GM18873 (cell line): Measurements from ENCODE around the gene STIMATE.

Source experiments
- ATAC-seq: cut with Tn5 transposase; IDR thresholded peaks from one replicate; pipeline ENCODE4 v1.9.1; 2021; ENCODE audit warnings: mild to moderate bottlenecking, moderate library complexity, moderate number of reproducible peaks; ENCODE audit not compliant: unreplicated experiment, low FRiP score

STIMATE gene

DNA sequence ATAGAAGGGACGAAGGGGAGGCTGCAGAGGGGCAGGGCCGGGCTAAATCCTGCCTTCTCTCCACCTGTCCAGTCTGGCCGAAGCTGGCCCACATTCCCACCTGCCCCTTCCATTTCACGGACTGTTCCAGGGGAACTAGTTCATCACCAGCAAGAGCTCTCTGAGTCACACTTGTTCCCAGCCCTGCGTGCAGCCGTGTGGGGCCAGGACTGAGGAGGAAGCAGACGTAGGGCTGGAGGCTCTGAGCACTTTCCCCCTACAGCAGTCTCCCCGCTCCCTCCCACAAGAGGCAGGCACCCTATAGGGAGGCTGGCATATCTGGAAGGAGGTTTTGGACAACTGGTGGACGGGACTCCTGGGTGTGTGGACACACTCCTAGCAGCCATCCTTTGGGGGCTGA is 69.9 kb downstream of the STIMATE start:
- no peak for ATAC-seq

- no peak for ATAC-seq
Observed at GRCh38 chr3:52824037-52824436, 73.3 kb downstream of the STIMATE start.

GRCh38 chr3:52822363-52822762 is 75.0 kb downstream of the STIMATE start:
- ATAC-seq = no peak

DNA sequence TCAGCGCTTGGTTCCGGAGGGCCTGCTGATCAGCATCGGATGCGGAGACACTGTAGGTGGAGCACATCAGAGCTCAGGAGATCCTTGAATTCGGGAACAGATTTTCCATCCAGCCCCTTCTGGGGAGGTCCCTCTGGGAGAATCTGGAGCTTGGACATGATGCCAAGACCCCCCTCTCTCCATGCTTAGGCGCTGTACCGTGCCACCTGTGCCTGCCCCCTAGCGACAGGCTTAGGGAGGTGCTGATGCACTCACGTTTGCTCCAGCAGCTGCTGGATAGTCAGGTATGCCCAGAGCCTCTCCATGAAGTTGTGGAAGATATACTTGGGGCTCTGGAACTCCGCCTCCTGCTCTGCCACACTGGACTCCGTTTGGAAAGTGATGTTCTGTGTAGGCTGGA is 76.6 kb downstream of the STIMATE start:
- no peak for ATAC-seq

DNA sequence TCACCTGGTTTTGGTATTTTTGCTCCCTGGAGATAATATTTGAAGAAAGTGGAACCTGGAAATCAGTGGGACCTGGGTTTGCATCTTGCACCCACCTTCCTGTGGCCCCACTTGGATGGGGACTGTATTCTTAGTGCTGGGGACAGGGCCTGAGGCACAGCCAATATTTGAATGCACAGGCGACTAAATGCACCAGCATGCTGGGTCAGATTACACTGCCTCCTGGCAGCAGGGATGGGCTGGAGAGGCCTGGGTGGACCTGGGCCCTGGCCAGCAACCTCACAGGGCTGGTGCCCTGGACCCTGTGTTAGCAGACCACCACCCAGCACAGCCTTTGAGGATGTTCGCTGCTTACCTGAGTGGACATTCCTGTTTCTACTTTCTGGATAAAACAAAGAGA is 77.4 kb downstream of the STIMATE start:
- ATAC-seq = no peak

DNA sequence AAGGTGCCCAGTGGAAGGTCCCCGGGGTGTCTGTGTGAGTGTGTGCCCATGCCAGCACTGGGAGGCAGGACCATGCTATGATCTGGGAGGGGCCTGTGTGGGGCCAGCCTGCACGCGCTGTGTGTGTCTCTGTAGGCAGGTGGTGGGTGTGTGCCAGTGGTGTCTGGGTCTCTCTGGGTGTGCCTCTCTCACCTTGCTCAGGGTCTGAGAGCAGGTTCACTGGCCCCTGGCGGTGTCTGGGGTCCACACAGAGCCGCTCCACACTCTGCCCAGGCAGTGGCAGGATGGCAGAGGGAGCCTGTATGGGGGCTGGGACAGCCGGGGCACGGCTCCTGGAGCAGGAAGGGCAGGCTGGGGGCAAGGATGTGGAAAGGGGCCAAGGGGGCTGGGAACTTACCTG is 79.5 kb downstream of the STIMATE start:
- no peak for ATAC-seq

DNA sequence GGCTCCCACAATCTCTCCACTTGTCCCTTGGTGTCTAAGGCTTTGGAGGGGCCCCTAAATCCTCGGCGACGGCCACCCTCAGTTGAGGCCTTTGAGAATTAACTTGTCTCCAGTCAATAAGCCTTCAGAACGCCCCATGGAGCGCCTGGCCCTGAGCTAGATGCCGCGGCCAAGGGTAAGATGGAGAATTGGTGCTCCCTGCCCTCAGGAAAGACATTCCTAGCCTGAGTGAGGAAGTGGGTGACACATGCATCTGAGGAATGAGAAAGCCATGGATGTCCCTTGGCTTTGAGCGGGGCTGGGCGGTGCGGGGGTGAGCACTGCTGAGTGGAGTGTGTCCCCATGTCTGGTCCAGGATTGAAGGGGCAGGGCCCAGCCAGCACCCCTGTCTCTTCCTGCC is 80.1 kb downstream of the STIMATE start:
- ATAC-seq = no peak

DNA sequence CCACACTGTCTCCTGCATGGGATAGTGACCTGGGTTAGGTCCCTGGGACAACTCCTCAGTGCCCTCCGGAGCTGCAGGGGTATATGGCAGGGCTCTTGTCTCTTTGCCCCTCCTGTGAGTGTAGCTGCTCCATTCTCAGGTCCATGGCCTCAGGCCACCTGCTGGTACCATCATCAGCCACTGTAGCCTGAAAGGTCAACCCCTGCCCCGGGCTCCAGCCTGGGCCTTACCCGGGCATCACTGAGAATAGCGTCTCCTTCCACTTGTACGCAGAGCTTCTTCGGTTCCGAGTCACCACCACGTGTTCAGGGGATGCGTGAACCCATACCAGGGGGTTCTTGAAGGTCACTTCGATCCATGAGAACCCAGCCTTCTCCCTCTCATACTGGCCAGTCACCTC is 80.7 kb downstream of the STIMATE start:
- ATAC-seq = no peak

- ATAC-seq = no peak
Observed at GRCh38 chr3:52816199-52816598, 81.1 kb downstream of the STIMATE start.

DNA sequence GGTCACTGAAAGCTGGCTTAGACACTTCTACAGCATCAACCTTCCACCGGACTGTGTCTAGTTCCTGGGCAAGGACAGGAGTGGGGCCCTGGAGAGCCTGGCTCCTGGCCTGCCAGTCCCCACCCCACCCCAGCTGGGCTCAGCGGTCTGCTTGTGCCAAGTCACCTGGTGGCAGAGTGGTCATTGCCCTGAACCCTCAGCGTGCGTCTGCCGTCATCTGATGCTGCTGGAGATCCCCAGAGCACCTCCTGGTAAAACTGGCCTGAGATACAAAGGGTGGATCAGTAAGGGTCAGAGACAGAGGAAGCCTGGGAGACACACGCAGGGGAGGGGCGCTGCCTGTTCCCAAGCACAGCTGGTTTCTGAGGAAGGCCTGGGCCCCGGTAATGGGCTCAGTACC is 83.5 kb downstream of the STIMATE start:
- ATAC-seq = no peak

DNA sequence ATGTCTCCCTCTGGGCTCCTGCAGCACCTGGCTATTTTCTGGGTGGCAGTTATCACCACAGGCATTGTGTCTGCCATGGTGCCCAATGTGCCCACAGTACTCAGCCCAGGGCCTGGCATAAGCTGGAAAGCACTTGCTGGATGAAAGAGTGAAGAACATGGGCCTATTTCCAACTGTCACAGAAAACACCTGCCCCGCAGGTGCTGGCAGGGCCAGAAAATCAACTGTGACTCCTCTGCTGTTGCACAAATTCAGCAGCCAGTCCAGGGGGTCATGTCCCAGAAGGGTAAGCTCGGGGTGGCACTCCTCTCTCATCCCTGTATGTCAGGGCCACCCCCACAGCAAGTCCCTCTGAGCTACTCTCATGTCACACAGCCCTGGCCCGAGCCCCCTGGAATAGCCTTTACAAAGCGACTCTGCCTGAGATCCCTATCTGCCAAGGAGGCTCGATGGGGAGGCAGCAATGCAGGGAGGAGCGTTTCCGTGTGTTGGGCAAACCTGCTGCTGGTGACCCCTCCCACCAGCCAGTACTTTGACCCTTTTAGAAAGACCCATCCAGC is 85.8 kb downstream of the STIMATE start:
- ATAC-seq = no peak

- no peak for ATAC-seq
Observed at GRCh38 chr3:52810923-52811322, 86.4 kb downstream of the STIMATE start.

DNA sequence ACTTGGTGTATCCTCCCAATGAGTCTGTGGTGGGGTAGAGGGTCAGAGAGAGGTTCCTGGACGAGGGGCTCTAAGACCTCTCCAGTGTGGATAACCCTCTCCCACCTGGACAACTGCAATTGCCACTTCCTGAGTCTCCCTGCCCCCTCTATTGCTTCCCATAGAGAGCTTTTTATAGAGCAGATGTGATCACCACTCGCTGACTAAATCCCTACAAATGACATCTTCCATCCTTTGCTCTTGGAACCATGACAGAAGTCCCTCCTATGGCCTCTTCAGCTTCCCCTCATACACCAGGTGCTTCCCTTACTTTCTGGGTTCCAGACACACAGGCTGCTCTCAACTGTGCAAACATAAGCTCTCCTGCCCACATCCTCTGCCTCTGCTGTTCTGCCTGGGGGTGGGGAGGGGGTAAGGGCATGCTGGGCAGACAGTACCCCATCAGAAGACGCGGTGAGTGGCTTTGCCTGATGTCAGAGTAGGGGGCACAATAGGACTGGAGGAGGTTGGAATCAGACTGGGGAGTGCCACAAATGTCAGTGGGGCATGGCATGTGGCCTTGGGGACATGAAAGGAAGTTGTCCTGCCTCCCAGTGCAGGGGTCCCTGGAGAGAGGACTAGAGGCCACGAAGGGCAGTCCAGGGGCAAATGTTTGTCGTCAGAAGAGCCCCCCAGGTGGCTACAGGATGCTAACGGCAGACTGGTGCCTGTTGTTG is 87.5 kb downstream of the STIMATE start:
- ATAC-seq = no peak

DNA sequence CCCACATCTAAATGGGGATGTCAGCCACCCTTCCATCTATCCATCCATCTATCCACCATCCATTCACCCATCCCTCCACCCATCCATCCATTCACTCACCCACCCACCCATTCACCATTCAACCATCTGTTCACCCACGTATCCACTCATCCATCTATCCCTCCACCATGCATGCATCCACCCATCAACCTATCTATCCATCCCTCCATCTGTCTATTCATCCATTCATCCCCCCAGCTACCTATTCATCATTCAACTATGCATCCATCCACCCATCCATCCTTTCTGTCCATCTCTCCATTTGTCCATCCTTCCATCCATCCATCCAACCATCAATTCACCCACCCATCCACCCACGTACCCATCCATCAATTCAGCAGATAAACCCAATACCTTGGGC is 88.2 kb downstream of the STIMATE start:
- no peak for ATAC-seq

- ATAC-seq = no peak
Observed at GRCh38 chr3:52805270-52806039, 91.9 kb downstream of the STIMATE start.

DNA sequence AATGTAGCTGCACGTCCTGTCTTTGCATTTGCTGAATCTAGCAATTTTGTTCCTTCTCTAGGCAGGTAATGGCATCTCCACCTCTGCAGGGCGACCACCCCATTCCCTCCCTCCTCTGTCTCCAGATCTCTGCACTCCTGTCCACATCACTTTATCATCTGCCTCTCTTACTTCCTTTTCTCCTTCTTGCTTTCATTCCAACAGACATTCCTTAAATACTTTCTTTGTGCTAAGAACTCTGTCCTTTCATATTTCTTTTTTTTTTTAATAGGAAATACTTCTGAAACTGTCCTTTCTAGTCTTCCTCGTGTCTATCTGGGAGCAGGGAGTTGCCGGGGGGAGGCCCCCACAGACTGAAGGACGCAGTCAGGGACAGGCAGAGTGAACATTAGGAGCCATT is 95.5 kb downstream of the STIMATE start:
- no peak for ATAC-seq

DNA sequence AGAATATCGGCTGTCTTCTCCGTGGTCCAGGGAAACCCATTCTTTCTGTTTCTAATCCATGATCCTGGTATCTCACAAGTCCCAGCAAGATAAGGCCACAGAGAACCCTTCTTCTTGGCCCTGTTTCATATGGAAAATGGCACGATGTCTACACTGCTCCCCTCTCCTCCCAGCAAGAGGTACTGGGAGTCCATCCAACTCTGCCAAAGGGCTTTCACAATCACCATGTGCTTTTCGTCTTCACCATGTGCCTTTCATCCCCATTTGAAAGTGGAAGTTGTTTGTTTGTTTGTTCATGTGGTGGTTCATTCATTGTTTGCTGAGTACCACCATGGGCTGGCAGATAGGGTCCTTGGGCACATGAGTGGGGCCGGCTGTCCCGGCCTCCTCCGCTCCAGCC is 97.3 kb downstream of the STIMATE start:
- no peak for ATAC-seq

DNA sequence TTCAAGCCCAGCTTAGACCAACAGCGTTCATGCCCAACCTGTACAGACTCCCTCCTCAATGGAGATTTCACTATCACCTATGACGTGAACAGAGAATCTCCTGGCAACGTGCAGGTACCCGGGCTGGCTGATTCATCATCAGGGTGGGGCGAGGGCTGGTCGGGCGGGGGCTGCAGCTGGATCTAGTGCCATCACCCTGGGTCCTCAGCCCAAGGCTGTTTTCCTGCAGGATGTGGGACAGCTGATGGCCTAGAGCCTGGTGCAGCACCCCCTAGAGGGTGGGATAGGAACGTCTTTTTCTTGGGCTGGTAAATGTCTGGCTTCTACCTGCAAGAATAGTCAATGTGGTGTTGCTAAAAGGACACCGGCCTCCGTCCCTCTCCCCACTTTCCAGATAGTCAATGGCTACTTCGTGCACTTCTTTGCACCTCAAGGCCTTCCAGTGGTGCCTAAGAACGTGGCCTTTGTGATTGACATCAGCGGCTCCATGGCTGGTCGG is 98.3 kb downstream of the STIMATE start:
- ATAC-seq = no peak

GRCh38 chr3:52798376-52798977 is 98.9 kb downstream of the STIMATE start:
- ATAC-seq = no peak

DNA sequence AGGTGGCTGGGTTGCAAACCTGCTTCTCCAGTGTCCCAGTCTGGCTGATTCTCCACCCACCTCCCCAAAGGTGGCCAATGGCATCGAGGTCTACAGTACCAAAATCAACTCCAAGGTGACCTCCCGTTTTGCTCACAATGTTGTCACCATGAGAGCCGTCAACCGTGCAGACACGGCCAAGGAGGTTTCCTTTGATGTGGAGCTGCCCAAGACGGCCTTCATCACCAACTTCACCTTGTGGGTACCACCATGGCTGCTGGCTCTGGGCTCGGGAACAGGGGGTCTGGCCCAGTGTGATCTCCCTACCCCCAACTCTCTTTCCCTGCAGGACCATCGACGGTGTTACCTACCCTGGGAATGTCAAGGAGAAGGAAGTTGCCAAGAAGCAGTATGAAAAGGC is 100.9 kb downstream of the STIMATE start:
- ATAC-seq = no peak

DNA sequence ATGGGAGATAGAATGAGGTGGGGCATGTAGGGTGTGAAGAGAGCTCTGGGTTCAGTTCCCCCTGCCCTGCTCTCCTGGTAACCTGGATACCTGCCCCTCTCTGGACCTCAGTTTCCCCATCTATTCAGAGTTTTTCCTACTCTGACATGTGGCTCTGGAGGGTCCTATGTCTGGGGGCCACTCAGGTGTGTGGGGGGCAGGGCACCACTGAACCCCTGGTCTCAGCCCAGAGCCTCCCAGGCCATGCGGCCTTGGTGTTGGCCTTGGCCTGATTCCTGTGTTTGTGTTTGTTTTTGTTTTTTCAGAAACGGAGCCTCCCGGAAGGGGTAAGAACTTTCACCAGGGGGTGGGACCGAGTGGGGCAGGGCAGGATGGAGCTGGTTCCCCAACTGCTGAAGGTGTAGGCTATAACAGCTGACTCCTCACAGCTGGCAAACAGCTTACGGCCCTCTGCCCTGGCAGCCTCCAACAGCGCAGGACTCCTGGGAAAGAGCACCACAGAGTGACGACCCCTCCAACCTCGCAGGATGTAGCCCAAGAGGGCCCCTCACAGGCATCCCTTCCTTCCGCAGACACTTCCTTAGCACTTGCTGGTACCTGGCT is 101.9 kb downstream of the STIMATE start:
- ATAC-seq = no peak
